Right lung (tissue), 5 donors: ENCODE results near the gene APH1B. TPM values are rescaled to one million over a fixed set of nuclear protein-coding genes. Genes with fewer than 3 reads are reported as not detected.

ENCODE experiments used
- DNase-seq, 2 donors: peaks; one replicate each; pipeline ENCODE4 v3.0.0-alpha.2; 2013
- polyA plus RNA-seq, 5 donors: library from polyadenylated mRNA; unstranded; fragments of 120-200 nt; gene quantifications; one replicate each; pipeline versions ENCODE4 v1.2.1 to v1.2.3, GENCODE V29; 2013; ENCODE audit warnings: inconsistent platforms in 1 of 5, low replicate concordance in 1 of 5; ENCODE audit not compliant: insufficient read length in 5 of 5, insufficient read depth in 1 of 5

The APH1B gene
- polyA plus RNA-seq, 5 donors, result 22.0 to 30.6 (median 28.7) TPM

DNA sequence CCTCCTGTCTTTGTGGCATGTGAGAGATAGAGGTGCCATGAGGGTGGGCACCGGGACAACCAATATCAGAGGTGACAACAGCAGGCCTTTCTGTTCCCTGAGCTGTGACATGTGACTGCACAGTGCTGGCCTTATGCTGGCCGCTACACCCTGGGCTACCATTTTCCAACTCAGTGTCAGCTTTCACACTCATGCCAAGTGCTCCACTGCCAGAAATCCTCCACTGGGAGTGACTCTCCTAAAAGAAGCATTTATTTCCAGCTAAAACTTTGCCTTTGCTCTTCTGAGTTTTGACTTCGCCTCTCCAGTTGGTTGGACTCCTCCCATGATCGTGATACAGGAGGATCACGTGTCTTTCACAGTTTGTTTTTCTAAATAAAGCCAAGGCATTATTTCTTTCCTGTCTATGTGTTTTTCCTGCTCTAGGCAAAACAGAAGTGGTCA lies 72.8 kb downstream of the APH1B start:
- DNase-seq, result no peak

DNA sequence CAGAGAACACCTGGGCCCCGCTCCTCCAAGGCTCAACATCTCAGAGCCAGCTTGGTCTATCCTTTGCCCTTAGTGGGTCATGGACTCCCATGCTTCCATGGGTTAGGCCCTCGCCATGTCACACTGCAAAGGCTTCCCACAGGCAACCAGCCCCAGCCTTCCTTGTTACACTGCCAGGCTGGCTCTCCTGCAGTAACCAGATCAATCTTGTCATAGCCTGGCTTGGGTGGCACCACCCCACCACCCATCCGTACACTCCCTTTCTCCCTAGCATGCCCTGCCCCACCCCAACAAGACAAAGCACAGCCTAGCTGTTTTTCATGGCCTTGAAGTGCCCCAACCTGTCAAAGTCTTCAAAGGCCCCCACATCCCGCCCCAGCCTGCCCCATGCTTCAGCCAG lies 73.8 kb downstream of the APH1B start:
- no peak for DNase-seq

DNA sequence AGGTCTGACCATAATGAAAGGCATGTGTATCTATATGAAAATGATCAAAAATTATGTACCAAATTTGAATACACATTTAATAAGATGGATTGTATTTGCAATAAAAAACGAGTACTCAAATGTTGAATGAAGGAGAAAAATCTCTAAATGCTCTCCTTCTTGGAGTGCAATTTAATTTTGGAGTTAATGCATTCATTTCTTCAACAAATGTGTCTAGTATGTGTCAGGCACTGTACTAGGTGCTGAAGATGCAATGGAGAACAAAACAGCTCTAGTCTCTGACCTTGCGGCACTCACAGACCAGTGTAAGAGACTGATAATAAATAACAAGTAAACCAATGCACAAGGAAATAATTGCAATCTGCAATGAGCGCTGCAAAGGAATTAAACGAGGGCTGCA lies 75.4 kb downstream of the APH1B start:
- DNase-seq, result no peak

DNA sequence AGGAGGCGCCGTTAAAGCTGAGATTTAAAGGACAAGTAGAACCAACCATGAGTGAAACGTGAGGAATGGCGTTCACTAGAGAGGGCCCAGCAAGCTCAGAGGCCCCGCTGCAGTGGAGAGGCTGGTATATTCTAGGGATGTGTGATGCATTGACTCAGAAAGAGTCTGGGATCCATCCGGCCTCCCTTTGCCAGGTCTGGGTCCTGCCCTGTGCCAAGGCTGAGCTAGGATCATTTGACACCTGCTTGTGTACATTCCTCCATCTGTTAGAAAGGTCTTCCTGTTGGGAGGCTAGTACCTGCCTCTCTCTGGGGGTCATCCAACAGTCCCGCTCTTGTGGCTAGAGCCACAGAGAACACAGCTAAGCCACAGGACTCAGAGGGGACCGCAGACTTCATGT lies 75.9 kb downstream of the APH1B start:
- DNase-seq, result no peak

DNA sequence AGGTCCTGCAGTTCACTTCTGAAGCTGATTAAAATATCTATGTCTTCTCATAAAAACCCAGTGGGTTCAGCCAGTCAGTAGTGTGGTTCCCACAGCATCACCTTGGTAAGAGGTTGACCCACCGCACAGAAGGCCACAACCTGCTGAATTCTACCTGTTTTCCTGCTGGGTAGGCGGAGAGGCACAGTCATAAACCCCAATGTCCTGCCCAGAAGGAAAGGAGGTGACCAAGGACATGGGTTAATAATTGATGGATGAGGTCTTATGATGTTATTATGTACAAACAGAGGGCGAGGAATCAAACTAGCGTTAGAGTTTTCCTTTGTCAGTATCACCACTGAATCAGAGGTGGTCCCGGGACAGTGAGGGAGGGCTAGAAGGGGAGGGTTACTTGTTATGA lies 76.5 kb downstream of the APH1B start:
- DNase-seq, result no peak

DNA sequence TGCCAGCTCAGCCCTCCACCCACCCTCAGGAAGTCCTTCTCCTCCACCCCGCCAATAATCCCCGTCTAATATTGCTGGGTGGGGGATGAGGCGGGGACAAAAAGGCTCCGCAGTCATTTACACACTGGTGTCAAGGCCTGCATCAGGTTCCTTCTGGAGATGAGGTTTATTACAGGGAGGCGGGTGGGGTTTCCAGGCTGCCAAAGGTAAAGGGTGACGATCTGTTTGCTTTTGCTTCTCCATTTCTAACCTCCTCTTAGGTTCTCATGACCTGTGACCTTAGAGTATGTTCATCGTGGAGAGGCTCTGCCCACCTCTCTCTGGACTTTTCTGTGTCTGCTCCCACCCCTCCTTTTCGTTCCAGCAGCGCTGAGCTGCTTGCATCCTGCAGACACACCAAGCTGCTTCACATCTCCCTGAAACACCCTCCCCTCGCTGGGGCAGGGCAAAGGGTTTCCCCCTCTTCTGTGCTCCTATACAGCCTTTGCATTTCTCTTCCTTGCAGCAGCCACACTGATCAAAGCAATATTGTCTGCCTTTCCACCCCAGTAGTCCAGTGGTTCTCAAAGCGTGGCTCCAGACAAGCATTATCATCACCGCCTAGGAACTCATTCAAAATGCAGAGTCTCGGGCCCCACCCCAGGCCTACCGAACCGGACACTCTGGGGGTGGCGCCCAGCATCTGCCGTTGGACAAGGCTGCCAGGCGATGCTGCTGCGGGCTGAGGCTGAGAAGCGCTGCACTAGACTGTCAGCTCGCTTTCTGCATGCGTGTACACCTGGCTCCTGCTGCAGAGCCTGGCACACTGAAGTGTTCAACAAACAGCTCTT lies 77.6 kb downstream of the APH1B start:
- DNase-seq, result no peak

DNA sequence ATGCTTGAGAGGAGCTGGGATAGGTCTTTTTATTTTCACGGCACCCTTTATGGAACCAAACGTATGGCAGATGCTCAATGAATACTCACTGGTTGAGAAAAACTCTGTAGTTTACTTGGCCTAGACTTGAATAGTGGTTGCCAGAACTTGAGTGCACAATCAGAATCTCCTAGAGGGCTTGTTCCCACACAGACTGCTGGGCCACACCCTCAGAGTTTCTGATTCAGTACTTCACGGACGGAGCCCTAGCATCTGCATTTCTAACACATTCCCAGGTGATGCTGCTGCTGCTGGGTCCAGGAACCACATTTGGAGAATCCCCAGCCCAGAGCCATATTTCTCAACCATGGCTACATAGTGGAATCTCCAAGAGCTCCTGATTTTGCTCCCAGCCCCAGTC lies 79.7 kb downstream of the APH1B start:
- DNase-seq, result no peak

DNA sequence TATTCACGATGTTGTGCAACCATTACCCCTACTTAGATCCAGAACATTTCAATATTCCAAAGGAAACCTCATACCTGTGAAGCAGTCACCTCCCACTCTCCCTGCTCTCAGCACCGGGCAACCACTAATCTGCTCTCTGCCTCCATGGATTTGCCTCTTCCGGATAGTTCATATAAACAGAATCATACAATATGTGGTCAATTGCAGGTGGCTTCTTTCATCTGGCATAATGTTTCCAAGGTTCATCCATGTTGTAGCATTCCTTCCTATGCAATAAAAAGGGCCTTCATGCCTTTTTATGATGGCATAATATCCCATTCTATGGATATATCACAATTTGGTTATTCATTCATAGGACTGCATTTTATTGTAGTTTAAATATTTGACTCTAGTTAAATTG lies 80.3 kb downstream of the APH1B start:
- DNase-seq, result no peak

DNA sequence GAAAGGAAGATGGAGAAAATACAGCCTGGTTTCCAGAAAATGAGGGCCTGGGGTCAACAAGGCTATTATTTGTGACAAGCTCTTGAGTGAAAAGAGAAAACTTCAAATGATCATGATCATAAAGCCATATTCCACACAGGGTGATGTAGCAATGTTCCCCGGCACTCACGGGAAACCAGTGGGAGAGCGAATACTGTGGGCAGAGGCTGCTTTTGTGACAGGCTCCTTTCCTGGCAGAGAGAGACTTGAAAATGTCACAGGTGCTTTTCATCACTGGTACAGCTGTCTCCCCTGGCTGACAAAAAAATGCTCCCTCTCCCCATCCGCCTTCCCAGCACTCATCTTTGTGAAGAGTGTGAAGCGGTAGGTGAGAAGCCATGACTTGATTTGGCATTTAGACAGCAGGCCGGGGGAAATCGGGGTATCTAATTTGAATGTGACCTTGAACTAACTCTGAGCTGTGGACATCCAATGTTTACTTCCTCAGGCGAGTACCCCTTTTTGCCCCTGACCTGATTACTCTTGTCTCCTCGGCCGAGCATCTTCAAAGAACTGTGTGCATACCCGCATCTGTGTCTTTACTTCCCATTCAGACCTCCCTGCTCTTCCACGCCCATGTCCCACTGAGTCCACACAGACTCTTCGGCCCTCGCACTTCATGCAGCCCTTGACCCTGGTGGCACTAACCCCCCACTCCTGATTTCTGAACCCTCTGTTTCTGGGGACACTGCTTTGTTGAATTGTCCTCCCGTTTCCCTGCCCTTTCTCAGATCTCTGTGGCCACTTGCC lies 81.0 kb downstream of the APH1B start:
- DNase-seq, result no peak

Other genes with a start within 250 kb of the APH1B start
- 100 to 1,000 TPM; 608 to 697 (median 640) TPM for gene TPM1, start 234.9 kb upstream of the APH1B start, polyA plus RNA-seq
- gene LACTB, start 155.7 kb upstream of the APH1B start, polyA plus RNA-seq, result 10 to 100 TPM; 14.8 to 24.6 (median 18.5) TPM
- 100 to 1,000 TPM in 1 of 5 donors, 10 to 100 TPM in 4; 76.8 to 103 (median 92.8) TPM for gene RPS27L, start 120.1 kb upstream of the APH1B start, polyA plus RNA-seq
- gene RAB8B, start 88.0 kb upstream of the APH1B start, polyA plus RNA-seq, result 10 to 100 TPM; 36.7 to 72.5 (median 64.0) TPM
- 1 to 10 TPM; 1.8 to 6.4 (median 2.1) TPM for gene CA12, start 104.2 kb downstream of the APH1B start, polyA plus RNA-seq
- 10 to 100 TPM; 37.8 to 44.7 (median 42.4) TPM for gene USP3, start 227.0 kb downstream of the APH1B start, polyA plus RNA-seq